GM18870 (cell line): ENCODE results near the gene PRTFDC1.
A peak's percentile ranks its signal among the peaks of the same experiment; 100 is the strongest.
"Not testable (repeated sequence)": the region's sequence is repeated elsewhere in the genome, so short reads cannot be mapped to it uniquely, and the experiment has no call there.

ENCODE experiments used
- ATAC-seq: cut with Tn5 transposase; IDR thresholded peaks from one replicate; pipeline ENCODE4 v1.9.1; 2021; ENCODE audit warnings: moderate library complexity; ENCODE audit not compliant: unreplicated experiment

PRTFDC1 gene, protein sequence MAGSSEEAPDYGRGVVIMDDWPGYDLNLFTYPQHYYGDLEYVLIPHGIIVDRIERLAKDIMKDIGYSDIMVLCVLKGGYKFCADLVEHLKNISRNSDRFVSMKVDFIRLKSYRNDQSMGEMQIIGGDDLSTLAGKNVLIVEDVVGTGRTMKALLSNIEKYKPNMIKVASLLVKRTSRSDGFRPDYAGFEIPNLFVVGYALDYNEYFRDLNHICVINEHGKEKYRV

GRCh38 chr10:24952143-24952706 is at the start of gene PRTFDC1:
TSS of gene PRTFDC1 (minus strand) at chr10:24952606. CDS start at chr10:24952575, 31 bp downstream.
- no peak for ATAC-seq

DNA sequence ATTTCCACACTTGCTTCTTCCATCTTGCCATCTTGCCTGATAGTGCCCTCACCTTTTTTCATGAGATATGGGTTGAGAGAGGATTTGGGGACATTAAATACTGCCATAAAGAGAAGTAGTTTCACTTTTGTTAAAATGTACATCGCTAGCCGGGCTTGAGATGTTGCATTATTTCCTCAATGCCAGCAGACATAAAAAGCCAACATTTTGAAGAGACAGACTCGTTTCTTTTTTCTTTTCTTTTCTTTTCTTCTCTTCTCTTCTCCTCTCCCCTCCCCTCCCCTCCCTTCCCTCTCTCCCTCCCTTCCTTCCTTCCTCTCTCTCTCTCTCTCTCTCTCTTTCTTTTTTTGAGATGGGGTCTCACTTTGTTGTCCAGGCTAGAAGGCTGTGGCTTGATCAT is 45.6 kb upstream of the PRTFDC1 start:
- no peak for ATAC-seq

DNA sequence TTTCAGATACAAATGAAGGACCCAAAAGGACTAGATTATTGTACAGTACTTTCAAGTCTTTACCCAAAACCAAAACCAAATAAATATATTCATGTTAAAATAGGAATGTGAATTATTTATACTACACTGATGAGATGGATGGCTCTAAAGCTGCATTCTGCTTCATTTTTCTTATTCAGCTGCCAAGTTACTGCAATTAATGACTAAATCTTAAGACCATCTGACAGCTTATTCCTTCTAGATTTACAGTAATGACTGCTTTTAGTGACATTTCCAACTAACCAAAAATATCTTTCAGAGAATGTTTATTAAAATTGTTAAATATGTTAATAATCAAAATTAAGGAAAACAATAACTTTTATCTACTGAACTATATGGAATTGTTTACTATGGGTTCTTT is 42.7 kb upstream of the PRTFDC1 start:
- no peak for ATAC-seq

DNA sequence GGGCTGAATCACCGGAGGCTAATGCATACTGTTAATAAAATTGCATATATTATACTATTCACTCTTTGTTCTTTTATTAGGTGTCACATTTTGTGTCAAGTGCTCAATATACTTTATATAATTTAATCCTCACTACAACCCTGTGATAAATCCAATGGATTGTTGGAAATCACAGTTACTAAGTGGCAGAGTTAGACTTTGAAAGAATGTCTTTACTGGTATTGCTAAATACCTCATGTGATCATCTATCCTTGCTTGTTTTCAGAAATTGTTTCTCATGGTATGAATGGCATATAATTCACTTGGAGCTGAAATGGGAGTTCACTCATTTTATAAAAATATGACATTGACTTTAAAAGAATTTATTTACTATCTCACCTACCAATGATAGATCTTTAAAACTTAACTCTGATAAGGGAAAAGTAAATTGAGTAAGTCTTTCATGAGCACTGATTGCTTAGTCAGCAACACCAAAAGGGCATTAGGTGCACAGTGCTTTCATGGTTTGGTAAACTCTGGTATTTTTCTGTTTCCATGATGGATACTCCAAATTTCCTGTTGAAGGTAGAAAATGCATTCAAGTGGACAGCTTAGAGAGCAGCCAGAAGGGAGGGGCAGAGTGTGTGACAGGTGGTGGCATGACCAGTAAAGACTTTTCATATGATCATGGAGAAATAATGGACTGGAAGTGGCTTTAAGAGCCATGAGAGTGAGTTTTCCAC is 41.0 kb upstream of the PRTFDC1 start:
- no peak for ATAC-seq

DNA sequence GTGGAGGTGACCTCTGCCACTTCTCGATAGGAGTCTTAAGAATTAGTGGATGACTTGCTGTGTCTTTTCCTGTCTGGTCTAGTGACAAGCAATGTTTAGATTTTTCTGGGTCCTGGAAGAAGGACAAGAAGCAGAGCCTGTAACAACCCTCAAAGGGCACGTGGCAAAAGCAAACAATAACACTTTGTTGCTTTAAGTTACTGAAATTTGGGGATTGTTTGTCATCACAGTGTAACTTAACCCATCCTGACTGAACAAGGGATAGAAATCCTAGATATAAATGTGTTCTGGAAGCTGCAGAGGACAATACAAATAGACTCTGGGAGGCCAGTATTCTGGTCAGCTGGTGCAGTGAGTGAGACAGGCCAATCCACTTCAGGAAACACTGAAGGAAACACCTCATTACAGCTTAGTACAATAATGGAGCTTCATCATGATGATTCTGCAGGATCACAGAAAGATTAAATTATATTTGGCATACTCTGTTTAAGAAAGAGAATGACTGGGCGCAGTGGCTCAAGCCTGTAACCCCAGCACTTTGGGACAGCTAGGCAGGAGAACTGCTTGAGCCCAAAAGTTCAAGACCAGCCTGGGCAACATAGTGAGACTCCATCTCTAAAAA is 40.2 kb upstream of the PRTFDC1 start:
- ATAC-seq = no peak

DNA sequence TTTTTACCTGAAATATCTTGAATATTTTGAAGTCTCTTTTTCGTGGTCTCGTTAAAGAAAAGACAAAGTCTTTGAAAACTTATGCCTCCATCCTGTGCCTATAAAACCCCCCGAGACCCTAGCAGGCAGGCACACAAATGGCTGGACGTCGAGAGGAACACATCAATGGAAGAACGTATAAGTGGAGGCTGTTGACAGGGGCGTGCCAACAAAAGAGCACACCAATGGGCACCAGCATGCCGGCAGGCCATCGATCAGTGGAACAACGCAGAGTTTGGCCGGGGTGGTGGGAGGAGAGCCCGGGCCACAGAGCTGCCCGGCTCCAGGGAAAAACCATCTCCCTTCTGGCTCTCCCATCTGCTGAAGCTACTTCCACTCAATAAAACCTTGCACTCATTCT is 38.9 kb upstream of the PRTFDC1 start:
- no peak for ATAC-seq

- no peak for ATAC-seq
Measured at GRCh38 chr10:24989867-24990266, 37.5 kb upstream of the PRTFDC1 start.

GRCh38 chr10:24988831-24989640 is 36.6 kb upstream of the PRTFDC1 start:
- no peak for ATAC-seq

DNA sequence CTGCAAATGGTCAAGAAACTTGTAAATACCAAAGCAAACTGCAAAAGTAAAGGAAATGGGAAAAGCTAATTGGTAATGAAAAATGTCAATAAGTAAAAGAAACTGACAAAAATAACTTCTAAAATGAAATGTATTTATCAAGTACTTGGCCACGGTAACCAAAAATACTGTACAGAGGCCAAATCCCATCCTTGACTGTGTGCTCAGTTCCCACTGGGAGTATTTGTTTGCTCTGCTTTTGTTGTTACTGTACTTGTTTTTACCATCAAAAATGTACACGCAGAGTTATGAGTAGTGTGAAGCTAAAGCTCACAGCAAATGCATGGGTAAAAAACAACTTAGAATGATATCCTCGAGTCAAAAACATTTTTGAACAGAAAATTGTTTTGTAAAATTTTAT is 32.5 kb upstream of the PRTFDC1 start:
- ATAC-seq = no peak

GRCh38 chr10:24983946-24984345 is 31.5 kb upstream of the PRTFDC1 start:
- no peak for ATAC-seq

GRCh38 chr10:24983130-24983529 is 30.7 kb upstream of the PRTFDC1 start:
- ATAC-seq = no peak

DNA sequence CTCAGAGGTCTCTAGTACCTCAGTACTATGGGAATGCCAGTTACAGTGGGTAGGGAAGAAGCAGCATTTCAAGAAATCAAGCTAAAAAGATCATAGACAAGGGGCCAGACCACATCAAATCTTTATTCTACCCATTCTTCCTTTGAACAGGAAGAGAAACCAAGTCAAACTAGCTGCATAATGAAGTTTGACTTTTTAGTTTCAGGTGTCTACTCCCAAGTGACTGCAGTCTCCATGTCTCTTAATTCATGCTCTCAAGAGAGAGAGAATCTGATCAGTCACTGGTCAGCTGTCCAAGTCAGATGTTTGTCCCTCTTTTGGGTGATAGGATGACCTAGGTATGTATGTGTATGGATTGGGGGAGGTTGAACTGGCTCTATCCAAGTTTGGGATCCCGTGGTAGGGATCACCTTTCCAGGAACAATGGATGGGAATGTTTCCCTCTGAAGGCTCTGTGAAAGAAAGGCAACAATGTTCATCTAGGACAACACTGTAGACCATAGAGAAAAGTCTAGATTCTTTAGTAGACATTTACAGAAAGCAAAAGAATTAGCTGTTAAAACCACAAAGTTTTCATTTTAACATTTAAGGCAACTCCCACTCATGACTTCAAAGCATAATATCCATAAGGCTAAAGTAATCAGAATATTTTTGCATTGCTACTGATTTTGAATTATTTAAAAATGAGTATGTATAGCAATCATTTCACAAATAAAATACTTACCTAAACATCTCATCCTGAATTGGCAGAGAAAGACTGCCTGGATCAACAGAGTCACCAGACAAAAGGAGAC is 30.1 kb upstream of the PRTFDC1 start:
- peak; percentile 64 for ATAC-seq

GRCh38 chr10:24981161-24981710 is 28.8 kb upstream of the PRTFDC1 start:
- no peak for ATAC-seq

DNA sequence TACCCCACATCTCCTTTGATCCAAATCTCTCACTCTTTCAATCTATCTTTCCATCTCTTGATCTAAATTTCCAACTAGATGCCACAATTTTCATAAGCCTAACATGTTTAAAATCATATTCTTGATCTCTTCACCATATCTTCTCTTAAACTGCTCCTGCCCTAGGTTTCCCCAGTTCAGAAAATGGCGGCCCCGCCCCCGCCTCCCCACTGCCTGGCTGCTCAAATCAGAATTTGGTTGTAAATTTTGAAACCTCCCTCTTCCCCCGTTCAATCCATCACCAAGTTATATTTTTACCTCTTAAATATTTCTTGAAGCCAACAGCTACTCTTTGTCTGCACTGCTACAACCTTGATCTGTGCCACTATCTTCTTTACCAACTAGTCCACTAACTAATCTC is 27.3 kb upstream of the PRTFDC1 start:
- no peak for ATAC-seq

DNA sequence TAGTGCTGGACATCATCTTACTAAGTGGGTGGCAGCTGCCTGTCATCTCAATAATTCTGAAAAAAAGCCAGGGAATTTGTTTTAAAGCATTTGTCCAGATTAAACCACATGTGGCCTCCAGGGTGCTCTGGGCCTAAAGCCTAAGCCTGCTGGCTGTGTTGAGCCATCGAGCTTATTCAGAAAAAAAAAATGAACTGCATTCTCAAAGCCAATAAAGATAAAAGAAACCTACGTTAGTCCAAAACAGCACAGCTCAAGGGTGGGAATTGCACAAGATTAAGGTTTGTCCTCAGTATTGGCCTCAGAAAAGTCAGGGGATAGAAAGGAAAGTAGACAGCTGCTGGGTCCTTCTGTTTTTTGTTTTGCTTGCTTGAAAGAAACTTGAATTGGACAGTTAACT is 22.6 kb upstream of the PRTFDC1 start:
- ATAC-seq = no peak

DNA sequence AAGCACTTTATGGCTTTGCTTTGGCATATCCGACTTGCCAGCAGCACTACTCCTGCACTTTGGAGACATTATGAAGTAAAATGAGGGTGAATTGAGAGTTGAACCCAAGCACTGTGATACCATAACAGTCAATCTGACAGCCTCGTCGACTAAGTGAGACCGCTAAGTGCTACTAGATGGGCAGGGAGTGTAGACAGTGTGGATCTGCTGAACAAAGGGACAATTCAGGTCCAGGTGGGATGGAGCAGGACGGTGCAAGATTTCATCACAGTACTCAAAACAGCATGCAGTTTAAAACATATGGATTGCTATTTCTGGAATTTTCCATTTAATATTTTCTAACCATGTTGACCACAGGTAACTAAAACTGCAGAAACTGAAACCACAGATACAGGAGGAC is 20.8 kb upstream of the PRTFDC1 start:
- ATAC-seq = no peak

GRCh38 chr10:24971374-24971773 is 19.0 kb upstream of the PRTFDC1 start:
- no peak for ATAC-seq

DNA sequence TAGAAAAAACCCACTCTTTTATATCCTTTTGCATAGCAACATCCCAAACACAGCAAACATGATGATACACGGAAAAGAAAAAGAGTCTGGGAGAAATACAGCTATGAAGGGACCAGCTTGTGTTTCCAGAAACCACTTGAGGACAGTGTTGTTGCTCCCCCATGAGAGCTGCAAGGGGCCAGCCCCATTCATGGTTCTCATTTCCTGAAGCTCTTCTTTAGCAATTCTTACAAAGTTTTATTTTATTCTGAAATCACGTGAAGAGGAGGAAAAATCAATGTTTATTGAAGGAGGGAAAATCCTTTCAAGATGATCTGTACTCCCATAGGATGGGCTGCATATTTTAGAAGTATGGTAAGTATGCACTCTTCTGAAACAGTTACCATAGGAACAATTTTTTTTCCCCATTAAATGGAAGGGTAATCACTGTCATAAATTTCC is 17.5 kb upstream of the PRTFDC1 start:
- ATAC-seq = no peak

GRCh38 chr10:24968951-24969350 is 16.5 kb upstream of the PRTFDC1 start:
- not testable (repeated sequence) for ATAC-seq

- no peak for ATAC-seq
Measured at GRCh38 chr10:24968349-24968748, 15.9 kb upstream of the PRTFDC1 start.
